Esophagus muscularis mucosa (tissue), 4 donors: ENCODE data around the gene F7. TPM values are rescaled to one million over a fixed set of nuclear protein-coding genes. Genes with fewer than 3 reads are reported as not detected.

ENCODE experiments used
- DNase-seq: peaks from one replicate; pipeline ENCODE4 v3.0.0-alpha.2; 2017; ENCODE audit errors: extremely low spot score
- H3K27ac ChIP-seq, 4 donors: fragments of 200-600 bp; sonication (generic); replicated peaks in 1 of 4; 1 replicate in 3 of 4; 2 replicates in 1 of 4; pipeline ENCODE4 v1.5.1; 2016 to 2019; ENCODE audit warnings: mild to moderate bottlenecking in 1 of 4
- H3K27me3 ChIP-seq, 4 donors: fragments of 200-600 bp; sonication (generic); one replicate each; pipeline versions ENCODE4 v1.5.1 to v1.6.0; 2016 to 2019
- H3K36me3 ChIP-seq, 4 donors: fragments of 200-600 bp; sonication (generic); one replicate each; pipeline ENCODE4 v1.5.1; 2016 to 2019
- H3K4me1 ChIP-seq, 4 donors: fragments of 200-600 bp; sonication (generic); one replicate each; pipeline ENCODE4 v1.5.1; 2016 to 2019
- H3K4me3 ChIP-seq, 4 donors: fragments of 200-600 bp; sonication (generic); 1 replicate in 2 of 4; 2 replicates in 2 of 4; pipeline ENCODE4 v1.5.1; 2016 to 2019; ENCODE audit warnings: mild to moderate bottlenecking in 4 of 4, moderate library complexity in 1 of 4
- H3K9me3 ChIP-seq, 4 donors: fragments of 200-600 bp; sonication (generic); 1 replicate in 3 of 4; 2 replicates in 1 of 4; pipeline ENCODE4 v1.5.1; 2016 to 2019
- CTCF ChIP-seq, 3 experiments: fragments of 200-600 bp in 2 of 3; fragments of 450-650 bp in 1 of 3; sonication (generic) in 2 of 3; IDR thresholded peaks; one replicate each; pipeline ENCODE4 v1.5.1; 2017 to 2019; ENCODE audit warnings: antibody characterized with exemption in 3 of 3, mild to moderate bottlenecking in 2 of 3, moderate library complexity in 1 of 3
- EP300 ChIP-seq: sonication (generic); formaldehyde crosslinking; IDR thresholded peaks from one replicate; pipeline ENCODE4 v1.6.1; 2017; ENCODE audit warnings: antibody characterized with exemption
- POLR2A ChIP-seq: fragments of 450-650 bp; IDR thresholded peaks from one replicate; pipeline ENCODE4 v1.6.1; 2017; ENCODE audit warnings: antibody characterized with exemption, moderate library complexity, mild to moderate bottlenecking, low read depth
- POLR2AphosphoS5 ChIP-seq, 2 donors: sonication (generic); formaldehyde crosslinking; IDR thresholded peaks; one replicate each; pipeline ENCODE4 v1.6.1; 2017; ENCODE audit warnings: antibody characterized with exemption in 2 of 2
- WGBS: methylation state at CpG from one replicate; pipeline ENCODE4 v1.1.5; 2018; 5-methylcytosine and 5-hydroxymethylcytosine counted together
- intact Hi-C: fragments of 100-400 bp; cut with DNase I; formaldehyde crosslinking; loops from one replicate; pipeline ENCODE4 v1.15.1; 2023
- total RNA-seq, 4 donors: library from RNA; depleted of rRNA; stranded (reverse); fragments of >200 nt; gene quantifications; one replicate each; pipeline versions ENCODE4 v1.1.0 to v1.2.1, GENCODE V29; 2016

Gene F7
- total RNA-seq, 4 donors from 2014 or later = 0.66 to 1.6 TPM; not detected in 2

GRCh38 chr13:113144255-113144629 is 38.7 kb downstream of the F7 start:
- Histone ChIP-seq H3K27ac (no peak overlapping the region), H3K36me3 (peaks cover 0 to 12% (median 0%) of the 10 kb centered on the region in 4 donors), H3K27me3 (no peaks in the 10 kb centered on the region), H3K4me1 (no peaks in the 10 kb centered on the region), H3K9me3 (no peaks in the 10 kb centered on the region), H3K4me3 (no peak overlapping the region)
- TF ChIP-seq POLR2AphosphoS5 (IDR thresholded peaks at IDR 0.05) = no peak
- no peak for TF ChIP-seq CTCF (IDR thresholded peaks at IDR 0.05)
- DNase-seq = no peak
- WGBS = 88% methylated on average over 9 of the region's 12 CpGs
- intact Hi-C loops = no loop called here

GRCh38 chr13:113145496-113145895 is 39.9 kb downstream of the F7 start:
- Histone ChIP-seq H3K27ac (no peak overlapping the region), H3K36me3 (peaks cover 0 to 9% (median 0%) of the 10 kb centered on the region in 4 donors), H3K4me3 (no peak overlapping the region), H3K4me1 (no peaks in the 10 kb centered on the region), H3K9me3 (no peaks in the 10 kb centered on the region), H3K27me3 (no peaks in the 10 kb centered on the region)
- WGBS = 85% methylated on average over 12 of the region's 12 CpGs
- intact Hi-C loops = no loop called here
- no peak for DNase-seq
- TF ChIP-seq EP300 (no peak), POLR2AphosphoS5 (IDR thresholded peaks at IDR 0.05) (no peak)

- 89% methylated on average over 11 of the region's 15 CpGs for WGBS
- TF ChIP-seq POLR2A = no peak
- no peak for TF ChIP-seq EP300
- TF ChIP-seq CTCF (IDR thresholded peaks at IDR 0.05) = no peak
- TF ChIP-seq POLR2AphosphoS5 (IDR thresholded peaks at IDR 0.05) = no peak
Measured at GRCh38 chr13:113145911-113146598, 40.5 kb downstream of the F7 start.

GRCh38 chr13:113146750-113147149 is 41.2 kb downstream of the F7 start:
- TF ChIP-seq CTCF (IDR thresholded peaks at IDR 0.05) (no peak), POLR2A (no peak), EP300 (no peak), POLR2AphosphoS5 (IDR thresholded peaks at IDR 0.05) (no peak)
- DNase-seq = no peak
- WGBS = 92% methylated on average over 9 of the region's 9 CpGs

More at GRCh38 chr13:113145911-113146598, 40.5 kb downstream of the F7 start:
- Histone ChIP-seq H3K4me3 (no peak overlapping the region), H3K4me1 (no peaks in the 10 kb centered on the region), H3K27ac (no peak overlapping the region), H3K27me3 (no peaks in the 10 kb centered on the region), H3K9me3 (no peaks in the 10 kb centered on the region), H3K36me3 (peaks cover 0 to 5% (median 0%) of the 10 kb centered on the region in 4 donors)
- no peak for DNase-seq
- intact Hi-C loops = no loop called here

GRCh38 chr13:113147206-113147605 is 41.6 kb downstream of the F7 start:
- DNase-seq = no peak
- no peaks in the 10 kb centered on the region for H3K27me3 ChIP-seq
- intact Hi-C loops = no loop called here
- TF ChIP-seq POLR2AphosphoS5 (IDR thresholded peaks at IDR 0.05) (no peak), CTCF (IDR thresholded peaks at IDR 0.05) (no peak), EP300 (no peak), POLR2A (no peak)
- no peak overlapping the region for H3K27ac ChIP-seq
- 88% methylated on average over 8 of the region's 8 CpGs for WGBS
- H3K36me3 ChIP-seq = peaks cover 0 to 5% (median 0%) of the 10 kb centered on the region in 4 donors
- H3K9me3 ChIP-seq = no peaks in the 10 kb centered on the region
- peaks cover 1 to 5% (median 3%) of the 10 kb centered on the region in 4 donors for H3K4me1 ChIP-seq
- no peak overlapping the region for H3K4me3 ChIP-seq

More at GRCh38 chr13:113146750-113147149, 41.2 kb downstream of the F7 start:
- H3K4me3 ChIP-seq = no peak overlapping the region
- H3K9me3 ChIP-seq = no peaks in the 10 kb centered on the region
- no peak overlapping the region for H3K27ac ChIP-seq
- intact Hi-C loops = no loop called here
- no peaks in the 10 kb centered on the region for H3K27me3 ChIP-seq
- H3K36me3 ChIP-seq = peaks cover 0 to 5% (median 0%) of the 10 kb centered on the region in 4 donors
- peaks cover 0 to under 1% (median 0%) of the 10 kb centered on the region in 4 donors for H3K4me1 ChIP-seq
